GM19351 (cell line): Measurements from ENCODE around the gene SLC35E2B.
"Not testable (repeated sequence)": the region's sequence is repeated elsewhere in the genome, so short reads cannot be mapped to it uniquely, and the experiment has no call there.

ENCODE experiments used
- ATAC-seq: cut with Tn5 transposase; IDR thresholded peaks from one replicate; pipeline ENCODE4 v1.9.1; 2021; ENCODE audit warnings: mild to moderate bottlenecking, moderate library complexity; ENCODE audit not compliant: unreplicated experiment

The SLC35E2B gene

GRCh38 chr1:1647567-1648241 is 44.9 kb downstream of the SLC35E2B start:
- ATAC-seq = not testable (repeated sequence)

- ATAC-seq = not testable (repeated sequence)
These were observed 46.3 kb downstream of the SLC35E2B start for GRCh38 chr1:1646326-1646725.

GRCh38 chr1:1640711-1641461 is 51.7 kb downstream of the SLC35E2B start:
- ATAC-seq = not testable (repeated sequence)

GRCh38 chr1:1640081-1640480 is 52.5 kb downstream of the SLC35E2B start:
- not testable (repeated sequence) for ATAC-seq

GRCh38 chr1:1639368-1639767 is 53.2 kb downstream of the SLC35E2B start:
- ATAC-seq = not testable (repeated sequence)

GRCh38 chr1:1638528-1638927 is 54.1 kb downstream of the SLC35E2B start:
- not testable (repeated sequence) for ATAC-seq

- ATAC-seq = not testable (repeated sequence)
These were observed 55.1 kb downstream of the SLC35E2B start for GRCh38 chr1:1637479-1637875.

- not testable (repeated sequence) for ATAC-seq
These were observed 55.7 kb downstream of the SLC35E2B start for GRCh38 chr1:1636621-1637478.

GRCh38 chr1:1634613-1635012 is 58.0 kb downstream of the SLC35E2B start:
- ATAC-seq = not testable (repeated sequence)

- ATAC-seq = not testable (repeated sequence)
These were observed 59.2 kb downstream of the SLC35E2B start for GRCh38 chr1:1633409-1633808.

- no peak for ATAC-seq
These were observed 60.7 kb downstream of the SLC35E2B start, which contains the start of gene MMP23B for GRCh38 chr1:1631782-1632420. Gene MMP23B (plus strand): TSS chr1:1632173. CDS start chr1:1632219, 46 bp downstream.

GRCh38 chr1:1630965-1631781 is 61.4 kb downstream of the SLC35E2B start:
- no peak for ATAC-seq

- ATAC-seq = peak; percentile 78
These were observed 62.2 kb downstream of the SLC35E2B start for GRCh38 chr1:1630191-1630964.

GRCh38 chr1:1629430-1630190 is 63.0 kb downstream of the SLC35E2B start:
- ATAC-seq = no peak

GRCh38 chr1:1628754-1629429 is 63.7 kb downstream of the SLC35E2B start:
- ATAC-seq = no peak

GRCh38 chr1:1627829-1628753 is 64.5 kb downstream of the SLC35E2B start:
- no peak for ATAC-seq
